ENCODE measurements around the gene UST.

UST gene

DNA sequence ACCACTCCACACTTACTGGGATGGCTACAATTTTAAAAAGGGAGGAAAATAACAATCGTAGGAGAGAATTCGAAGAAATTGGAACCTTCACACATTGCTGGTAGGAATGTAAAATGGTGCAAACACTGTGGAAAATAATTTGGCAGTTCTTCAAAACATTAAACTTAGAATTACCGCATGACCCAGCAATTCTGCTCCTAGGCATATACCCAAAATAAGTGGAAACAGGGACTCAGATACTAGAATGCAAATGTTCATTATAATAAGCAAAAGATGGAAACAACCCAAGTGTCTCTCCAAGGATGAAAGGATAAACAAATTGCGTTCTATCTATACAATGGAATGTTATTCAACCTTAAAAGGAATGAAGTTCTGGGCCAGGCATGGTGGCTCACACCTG, 325.2 kb downstream of the UST start:
- no peak for DNase-seq

GRCh38 chr6:149074832-149075258, 328.0 kb downstream of the UST start:
- DNase-seq, result no peak

DNA sequence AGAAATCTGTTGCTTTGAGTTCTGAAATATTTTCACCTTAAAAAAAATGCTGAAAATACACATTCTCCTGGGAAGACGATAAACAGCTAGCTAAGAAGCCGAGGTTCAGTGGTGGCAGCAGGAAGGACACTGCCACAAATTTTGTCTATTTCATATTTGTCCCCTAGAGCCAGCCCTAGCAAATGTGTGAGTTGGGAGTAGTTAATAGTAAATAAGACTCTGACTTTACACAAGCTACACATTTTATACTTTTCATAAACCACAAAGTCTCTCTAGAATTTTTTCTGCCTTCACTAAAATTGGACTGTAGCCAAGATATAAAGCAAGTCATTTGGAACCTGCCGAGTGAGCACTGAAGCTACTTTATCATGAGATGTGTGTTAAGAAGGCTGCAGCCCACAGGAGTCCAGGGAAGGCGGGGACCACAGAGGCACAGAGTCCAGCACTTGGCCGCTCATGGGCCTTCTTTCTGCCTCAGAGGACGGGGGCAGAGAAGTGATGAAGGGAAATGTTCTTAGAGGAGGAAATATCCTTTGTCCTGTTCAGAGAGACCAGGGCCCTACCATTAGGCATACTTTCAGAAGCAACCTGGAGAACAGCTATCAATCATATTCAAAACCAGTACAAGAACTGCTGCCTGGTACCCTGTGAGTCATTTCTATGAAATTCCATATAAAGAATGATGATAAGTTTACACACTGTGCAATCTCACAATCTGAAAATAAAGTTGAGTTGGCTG, 329.0 kb downstream of the UST start:
- no peak for DNase-seq

DNA sequence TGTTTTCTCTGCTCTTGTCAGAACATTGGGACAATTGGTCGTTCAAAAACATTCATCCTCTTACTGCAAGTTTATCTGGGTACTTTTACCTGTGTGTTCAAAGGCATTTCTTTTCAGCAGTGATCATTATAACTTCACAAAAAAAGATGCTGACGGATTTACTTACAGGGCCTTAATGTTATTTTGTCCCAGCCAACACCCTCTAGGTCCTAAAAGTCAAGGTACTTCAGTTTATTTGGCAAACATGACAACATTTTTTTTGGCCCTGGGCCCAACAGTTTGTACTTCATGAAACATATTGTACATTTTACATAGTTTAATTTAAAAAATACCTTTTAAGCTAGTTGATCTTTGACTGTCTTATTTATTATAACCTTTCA, 329.5 kb downstream of the UST start:
- no peak for DNase-seq

- no peak for DNase-seq
Observed at GRCh38 chr6:149077208-149077607, 330.4 kb downstream of the UST start.

GRCh38 chr6:149078211-149078782, 331.5 kb downstream of the UST start:
- DNase-seq, result no peak

DNA sequence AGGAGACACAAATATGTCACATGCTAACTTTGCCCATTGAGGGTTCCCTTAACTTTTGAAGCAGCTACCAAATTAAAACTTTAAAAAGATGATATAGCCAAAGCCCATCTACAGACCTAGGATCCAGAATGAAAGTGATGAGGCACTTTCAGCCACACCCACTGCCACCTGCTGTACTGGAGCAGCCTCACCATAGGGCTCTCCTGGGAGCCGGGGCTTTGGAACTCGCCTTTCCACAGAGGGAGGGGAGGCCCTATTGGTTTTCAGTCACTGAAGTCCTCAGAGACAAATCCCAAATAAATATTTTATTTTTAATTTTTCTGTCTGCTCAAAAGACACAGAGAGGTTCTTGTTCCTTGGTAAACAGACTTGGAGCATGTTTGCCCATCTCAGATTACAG, 332.6 kb downstream of the UST start:
- DNase-seq, result no peak

DNA sequence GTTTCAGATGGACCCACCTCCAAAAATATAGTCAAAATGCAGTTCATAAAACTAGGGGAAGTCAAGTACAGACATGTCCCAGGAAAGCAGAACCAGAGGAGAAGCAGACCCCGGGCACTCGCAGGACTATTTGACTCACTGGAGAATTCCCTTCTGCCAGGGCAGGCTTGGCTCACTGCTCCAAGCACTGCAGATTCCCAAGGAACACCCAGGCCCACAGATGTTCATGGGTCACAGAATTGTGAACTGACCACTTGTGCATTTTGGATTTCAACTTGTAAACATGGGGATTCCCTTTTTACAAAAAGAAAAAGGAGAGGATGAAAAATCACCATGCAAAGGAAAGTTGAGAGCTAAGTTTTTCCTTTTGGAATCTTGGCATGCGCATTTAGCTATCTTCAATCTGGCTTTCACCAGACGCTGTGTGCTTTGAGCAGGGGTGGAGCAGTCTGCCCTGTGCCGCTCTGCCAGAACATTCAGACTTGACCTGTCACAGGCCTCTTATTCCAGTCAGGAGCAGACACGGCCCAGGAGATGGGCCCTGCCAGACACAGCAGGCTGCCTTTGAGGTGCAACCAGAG, 333.2 kb downstream of the UST start:
- no peak for DNase-seq

GRCh38 chr6:149080511-149080910, 333.7 kb downstream of the UST start:
- no peak for DNase-seq

DNA sequence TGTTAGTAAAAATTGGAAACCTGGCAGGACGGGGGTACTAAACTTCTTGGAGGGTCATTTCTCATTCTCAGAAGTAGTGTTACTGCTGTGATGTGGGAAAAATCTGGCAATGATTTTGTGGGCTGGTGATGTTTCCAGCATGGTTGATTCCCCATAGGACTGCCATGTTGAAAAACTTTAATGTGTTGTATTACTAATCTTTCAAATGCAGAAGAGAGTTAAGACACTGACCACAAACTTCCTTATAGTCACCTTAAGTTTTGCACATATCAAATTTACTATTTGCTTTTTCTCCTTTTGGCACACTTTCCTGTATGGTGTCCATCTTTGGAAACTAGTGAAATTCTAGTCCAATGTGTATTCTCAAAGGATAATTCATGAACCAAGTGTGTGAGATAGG, 334.5 kb downstream of the UST start:
- DNase-seq, result no peak

DNA sequence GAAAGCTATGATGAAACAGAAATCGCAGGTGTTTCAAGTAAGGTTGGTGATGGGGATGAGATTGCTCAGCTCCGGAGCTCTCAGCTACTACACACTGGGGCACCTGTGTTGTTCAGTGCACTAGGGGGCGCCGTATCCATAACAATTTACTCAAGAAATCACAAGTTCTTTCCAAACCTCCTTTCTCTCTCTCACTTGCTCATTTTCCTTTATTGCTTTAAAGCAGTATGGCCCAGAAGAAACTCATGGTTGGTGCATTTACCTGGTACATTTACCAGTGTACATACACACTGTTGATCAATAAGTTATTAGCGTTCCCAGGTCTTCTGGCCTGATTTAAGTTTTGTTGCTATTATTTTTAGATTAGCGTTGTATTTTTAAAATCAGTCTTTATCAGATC, 335.5 kb downstream of the UST start:
- DNase-seq, result peak; percentile 83

DNA sequence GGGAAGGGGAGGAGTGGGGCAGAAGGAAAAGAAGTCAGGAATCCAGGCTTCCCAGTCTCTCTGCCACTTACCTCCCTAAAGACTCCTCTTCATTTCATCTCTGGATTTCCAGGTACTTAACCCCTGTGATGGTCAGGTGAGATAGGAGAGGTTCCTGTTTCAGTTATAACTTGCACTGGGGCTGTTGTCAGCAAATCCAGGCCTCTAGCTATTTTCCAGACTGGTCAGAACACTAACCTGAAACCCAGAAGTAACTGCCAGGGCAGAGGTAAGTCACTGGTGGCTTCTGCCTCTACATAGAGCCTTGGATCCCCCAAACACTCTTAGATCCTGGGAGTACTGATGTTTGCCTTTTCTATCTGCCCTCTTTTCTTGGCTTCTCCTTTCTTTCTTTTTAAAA, 337.2 kb downstream of the UST start:
- DNase-seq, result no peak

DNA sequence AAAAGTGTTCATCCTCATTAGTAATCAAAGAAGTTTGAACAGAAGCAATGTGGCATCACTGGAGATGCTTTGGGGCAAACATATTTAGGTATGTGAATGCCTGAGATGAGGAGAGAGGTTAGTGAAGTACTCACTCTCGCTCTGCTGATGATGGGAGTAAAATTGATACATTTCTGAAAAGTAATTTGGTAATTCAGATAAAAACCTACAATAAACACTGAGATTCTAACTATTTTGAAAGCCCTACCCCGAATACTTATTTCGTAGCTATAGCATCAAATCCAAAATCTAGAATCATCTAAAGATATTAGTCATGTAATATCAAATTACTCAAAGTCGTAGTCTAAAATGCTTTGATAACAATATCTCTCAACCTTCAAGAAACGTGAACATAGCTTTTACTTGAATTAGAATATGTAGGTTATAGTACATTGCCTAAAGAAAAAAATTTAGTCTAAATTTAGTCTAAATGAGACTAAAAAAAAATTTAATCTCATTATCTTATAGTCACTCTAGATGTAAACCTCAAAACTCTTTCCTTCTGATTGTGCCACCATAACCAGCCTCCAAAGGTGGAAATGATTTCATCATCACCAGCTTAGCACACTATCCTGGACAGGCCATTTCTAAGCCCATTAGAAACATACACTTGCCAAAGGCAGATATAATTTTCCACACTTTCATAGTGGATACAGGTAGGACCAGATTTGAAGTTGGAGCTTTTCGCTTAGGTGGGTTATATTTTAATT, 338.2 kb downstream of the UST start:
- DNase-seq, result no peak

DNA sequence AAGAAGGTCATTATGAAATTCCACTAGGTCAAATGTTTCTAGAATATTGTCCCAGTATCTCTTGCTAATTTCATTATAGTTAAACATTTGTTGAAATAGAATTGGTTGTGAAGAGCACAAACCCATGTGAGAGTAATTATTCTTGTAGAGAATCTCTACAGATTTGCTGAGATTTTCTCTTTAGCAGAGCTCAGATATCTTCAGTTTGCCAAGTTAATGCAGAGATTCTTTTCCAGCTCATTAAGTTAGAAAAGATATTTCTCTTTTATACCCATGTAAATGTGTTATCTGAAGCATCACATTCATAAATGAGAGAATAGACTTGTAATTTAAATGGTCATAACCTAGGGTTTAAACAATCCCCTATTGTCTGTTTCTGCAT, 338.7 kb downstream of the UST start:
- DNase-seq, result no peak

- no peak for DNase-seq
Observed at GRCh38 chr6:149086363-149086762, 339.5 kb downstream of the UST start.

GRCh38 chr6:149087898-149088297, 341.1 kb downstream of the UST start:
- DNase-seq, result no peak

DNA sequence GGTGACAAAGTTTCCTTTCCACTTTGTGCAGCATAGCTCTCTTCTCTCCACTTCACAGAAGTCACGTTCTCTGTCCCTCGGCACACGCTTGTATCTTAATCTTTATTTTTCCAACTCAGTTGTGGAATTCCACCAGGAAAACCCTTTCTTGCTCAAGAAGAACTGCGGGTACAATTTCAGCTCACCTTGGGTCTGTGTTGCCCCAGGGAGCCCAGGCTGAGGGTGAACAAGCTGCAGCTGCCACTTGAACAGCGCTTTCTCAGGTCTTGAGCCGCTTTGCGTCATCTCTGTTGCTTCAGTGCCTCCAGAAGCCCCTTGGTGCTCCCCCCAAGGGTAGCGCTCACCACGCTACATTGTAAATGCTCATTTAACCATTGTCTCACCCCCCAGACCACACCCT, 341.5 kb downstream of the UST start:
- no peak for DNase-seq

DNA sequence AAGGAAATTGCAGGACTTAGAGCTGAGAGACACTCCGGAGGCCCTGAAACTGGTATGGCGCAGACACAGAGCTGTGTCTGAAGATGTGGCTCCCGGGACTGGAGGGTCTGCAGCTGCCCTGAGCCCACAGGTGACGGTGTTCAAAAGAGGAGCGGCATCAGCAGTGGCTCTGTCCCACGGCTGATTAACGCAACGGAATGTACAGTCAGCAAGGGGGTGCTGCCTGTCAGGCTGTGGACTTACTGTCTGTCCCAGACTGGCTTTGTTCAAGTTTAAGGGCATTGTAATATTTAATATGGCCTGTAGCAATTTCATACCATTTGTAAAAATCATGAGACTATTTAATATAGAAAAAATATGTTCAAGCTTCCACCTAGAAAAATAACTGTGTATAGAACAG, 342.7 kb downstream of the UST start:
- DNase-seq, result no peak

DNA sequence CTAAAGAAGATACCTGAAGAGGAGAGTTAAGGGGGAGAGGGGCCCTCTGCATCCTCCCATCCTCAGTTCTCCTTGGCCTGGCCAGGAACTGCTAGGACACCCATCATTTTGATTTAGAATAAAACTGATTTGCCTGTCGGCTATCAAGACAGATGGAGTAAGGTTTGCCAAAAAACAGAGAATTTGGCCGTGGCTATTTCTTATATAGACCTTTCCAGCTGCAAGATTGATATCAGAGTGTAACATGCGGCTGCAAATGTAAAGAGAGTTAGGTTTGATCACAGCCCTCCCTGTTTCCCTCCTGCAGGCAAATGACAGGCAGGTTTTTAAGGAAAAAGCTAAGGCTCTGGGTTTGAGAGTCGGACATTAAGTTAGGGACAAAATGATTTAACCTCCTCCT, 344.1 kb downstream of the UST start:
- no peak for DNase-seq

DNA sequence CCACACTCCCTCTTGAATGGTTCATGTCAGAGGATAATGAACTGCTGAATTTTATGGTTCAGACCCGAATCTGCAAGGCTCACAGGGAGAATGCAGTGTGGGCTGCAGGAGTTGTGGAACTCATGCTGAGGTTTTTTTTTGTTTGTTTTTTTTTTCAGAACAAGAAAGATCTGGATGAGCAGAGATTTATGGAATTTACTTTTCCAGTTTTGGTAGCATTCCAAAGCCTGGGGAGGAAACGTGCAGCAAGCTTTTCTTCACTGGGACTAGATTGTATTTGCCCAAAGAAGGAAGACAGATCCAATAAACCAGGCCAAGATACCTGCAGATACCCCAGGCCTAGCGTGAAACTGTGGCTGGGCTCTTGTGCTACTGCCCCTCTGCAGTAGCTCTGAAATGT, 346.8 kb downstream of the UST start:
- DNase-seq, result no peak

GRCh38 chr6:149094156-149094555, 347.3 kb downstream of the UST start:
- no peak for DNase-seq

DNA sequence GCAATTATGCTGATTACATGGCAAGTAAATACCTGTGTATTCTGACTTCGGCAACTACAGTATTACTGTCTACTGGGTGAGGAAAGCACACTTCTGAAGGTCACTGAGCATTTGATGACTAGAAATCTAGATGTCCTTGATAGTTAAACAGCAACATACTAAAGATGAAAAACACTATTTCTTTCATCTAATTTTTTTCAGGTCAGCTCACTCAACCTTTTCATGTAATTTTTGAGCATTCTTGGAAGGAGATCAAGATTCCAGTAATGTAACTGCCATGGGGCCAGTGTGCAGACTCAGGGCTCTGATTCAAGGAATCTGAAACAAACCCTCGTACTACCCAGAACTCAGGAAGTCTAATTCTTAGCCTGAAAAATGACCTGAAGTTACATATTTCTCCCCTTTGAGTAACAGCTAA, 348.1 kb downstream of the UST start:
- DNase-seq, result no peak

DNA sequence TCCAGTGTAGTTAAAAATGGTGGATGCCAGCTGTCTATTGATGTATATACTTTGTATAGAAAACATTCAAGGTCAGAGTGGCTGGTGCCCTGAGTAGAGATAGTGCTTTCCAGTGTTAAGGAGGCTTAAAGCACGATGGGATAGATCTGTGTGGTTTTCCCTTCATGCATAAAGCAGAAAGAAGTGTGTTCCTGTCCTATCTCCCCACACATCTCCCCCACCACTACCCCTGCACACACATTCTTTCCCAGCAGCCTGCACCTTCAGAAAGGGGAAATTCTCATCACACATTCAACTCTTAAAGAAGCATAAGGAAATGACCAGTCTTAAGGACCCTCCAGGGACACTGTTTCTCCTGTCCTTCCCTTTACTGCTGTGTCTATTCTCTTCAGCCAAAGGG, 349.0 kb downstream of the UST start:
- DNase-seq, result peak; percentile 23

- DNase-seq, result no peak
Observed at GRCh38 chr6:149097794-149098193, 351.0 kb downstream of the UST start.

Data from NCI-H146 (cell line).